Suprapubic skin (tissue), 4 donors: Measurements from ENCODE around the gene ACER3.
A peak's percentile ranks its signal among the peaks of the same experiment; 100 is the strongest.

ENCODE experiments used
- EP300 ChIP-seq: sonication (generic); formaldehyde crosslinking; IDR thresholded peaks from one replicate; pipeline ENCODE4 v1.6.1; 2017; ENCODE audit warnings: antibody characterized with exemption
- POLR2A ChIP-seq, 2 donors: fragments of 450-650 bp; IDR thresholded peaks; one replicate each; pipeline ENCODE4 v1.6.1; 2017; ENCODE audit warnings: antibody characterized with exemption in 2 of 2, mild to moderate bottlenecking in 2 of 2, moderate library complexity in 2 of 2
- POLR2AphosphoS5 ChIP-seq, 3 donors: sonication (generic); formaldehyde crosslinking; IDR thresholded peaks; one replicate each; pipeline ENCODE4 v1.6.1; 2017; ENCODE audit warnings: antibody characterized with exemption in 3 of 3
- TF ChIP-seq, protein P1 (sequence below), 2 donors: fragments of 200-600 bp in 1 of 2; fragments of 450-650 bp in 1 of 2; sonication (generic) in 1 of 2; IDR thresholded peaks; one replicate each; pipeline ENCODE4 v1.5.1; 2016 to 2019; ENCODE audit warnings: antibody characterized with exemption in 2 of 2, mild to moderate bottlenecking in 1 of 2, moderate library complexity in 1 of 2

DNA sequence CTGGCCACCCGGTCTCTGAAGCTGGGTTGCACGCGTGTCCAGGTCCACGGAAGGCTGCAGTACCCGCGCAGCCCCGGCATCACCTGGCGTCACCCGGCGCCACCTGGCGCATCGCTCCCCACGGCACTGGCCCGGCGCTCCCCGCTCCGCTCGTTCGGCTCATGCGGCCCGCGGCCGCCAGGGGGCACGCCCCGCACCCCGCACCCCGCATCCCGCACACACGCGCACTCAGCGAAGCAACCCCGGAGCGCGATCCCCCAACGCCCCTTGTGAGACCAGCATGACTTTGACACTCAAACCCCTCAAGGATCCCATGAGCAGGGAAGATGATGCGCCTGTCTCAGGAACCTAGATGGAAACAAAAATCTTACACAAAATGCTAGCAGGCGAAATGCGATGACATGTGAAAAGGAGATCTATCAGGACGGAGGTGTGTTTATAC is 185.4 kb downstream of the ACER3 start:
- TF ChIP-seq, protein P1, sequence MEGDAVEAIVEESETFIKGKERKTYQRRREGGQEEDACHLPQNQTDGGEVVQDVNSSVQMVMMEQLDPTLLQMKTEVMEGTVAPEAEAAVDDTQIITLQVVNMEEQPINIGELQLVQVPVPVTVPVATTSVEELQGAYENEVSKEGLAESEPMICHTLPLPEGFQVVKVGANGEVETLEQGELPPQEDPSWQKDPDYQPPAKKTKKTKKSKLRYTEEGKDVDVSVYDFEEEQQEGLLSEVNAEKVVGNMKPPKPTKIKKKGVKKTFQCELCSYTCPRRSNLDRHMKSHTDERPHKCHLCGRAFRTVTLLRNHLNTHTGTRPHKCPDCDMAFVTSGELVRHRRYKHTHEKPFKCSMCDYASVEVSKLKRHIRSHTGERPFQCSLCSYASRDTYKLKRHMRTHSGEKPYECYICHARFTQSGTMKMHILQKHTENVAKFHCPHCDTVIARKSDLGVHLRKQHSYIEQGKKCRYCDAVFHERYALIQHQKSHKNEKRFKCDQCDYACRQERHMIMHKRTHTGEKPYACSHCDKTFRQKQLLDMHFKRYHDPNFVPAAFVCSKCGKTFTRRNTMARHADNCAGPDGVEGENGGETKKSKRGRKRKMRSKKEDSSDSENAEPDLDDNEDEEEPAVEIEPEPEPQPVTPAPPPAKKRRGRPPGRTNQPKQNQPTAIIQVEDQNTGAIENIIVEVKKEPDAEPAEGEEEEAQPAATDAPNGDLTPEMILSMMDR (IDR thresholded peaks at IDR 0.05): peak in 1 of 2 donors; percentile 83
- no peak for TF ChIP-seq POLR2A (IDR thresholded peaks at IDR 0.05)
- no peak for TF ChIP-seq POLR2AphosphoS5 (IDR thresholded peaks at IDR 0.05)
- no peak for TF ChIP-seq EP300
